HG03097 (cell line): ENCODE measurements around the gene PACC1.

Experiments used
- ATAC-seq: cut with Tn5 transposase; IDR thresholded peaks from one replicate; pipeline ENCODE4 v1.9.1; 2021; ENCODE audit not compliant: unreplicated experiment, low FRiP score

Gene PACC1

DNA sequence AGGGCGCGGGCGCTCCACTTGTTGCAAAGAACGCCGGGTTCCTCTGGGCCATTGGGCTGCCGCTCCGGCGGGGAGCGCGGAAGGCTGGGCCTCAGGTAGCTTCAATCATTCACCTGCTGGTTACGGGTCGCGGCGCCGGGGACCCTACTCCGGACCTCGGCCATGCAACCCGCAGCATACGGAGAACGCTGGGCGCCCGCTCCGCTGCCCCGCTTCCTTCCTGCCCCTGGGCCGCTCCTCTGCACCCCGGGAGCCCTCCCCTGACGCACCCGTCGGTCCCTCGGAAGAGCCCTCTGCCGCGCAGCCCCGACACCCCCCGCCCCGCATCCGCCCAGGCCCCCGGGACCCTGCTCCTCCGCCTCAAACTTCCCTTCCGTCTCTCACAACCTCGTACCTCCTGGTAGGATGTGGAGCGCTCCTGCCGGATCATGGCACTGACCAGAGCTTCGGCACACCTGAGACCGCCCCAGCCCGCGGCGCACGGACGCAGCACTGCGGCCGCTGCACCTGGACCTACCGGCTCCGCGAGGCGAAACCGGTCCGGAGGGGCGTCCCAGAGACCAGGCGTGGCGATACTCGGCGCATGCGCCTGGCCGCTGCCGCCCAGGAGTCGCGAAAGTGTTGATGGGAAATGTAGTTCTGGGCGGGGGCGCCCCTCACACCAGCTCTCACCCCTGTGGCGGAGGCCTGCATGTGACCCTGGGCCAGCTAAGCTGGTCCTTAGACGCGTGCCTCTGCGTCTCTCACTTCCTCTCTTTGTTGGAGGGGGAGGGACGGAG, at the start of gene PACC1:
Gene PACC1 (minus strand): TSS at position 559 of the 779 bp plus-strand sequence. CDS start 129 bp downstream, at position 430.
- ATAC-seq: peak; percentile 96

DNA sequence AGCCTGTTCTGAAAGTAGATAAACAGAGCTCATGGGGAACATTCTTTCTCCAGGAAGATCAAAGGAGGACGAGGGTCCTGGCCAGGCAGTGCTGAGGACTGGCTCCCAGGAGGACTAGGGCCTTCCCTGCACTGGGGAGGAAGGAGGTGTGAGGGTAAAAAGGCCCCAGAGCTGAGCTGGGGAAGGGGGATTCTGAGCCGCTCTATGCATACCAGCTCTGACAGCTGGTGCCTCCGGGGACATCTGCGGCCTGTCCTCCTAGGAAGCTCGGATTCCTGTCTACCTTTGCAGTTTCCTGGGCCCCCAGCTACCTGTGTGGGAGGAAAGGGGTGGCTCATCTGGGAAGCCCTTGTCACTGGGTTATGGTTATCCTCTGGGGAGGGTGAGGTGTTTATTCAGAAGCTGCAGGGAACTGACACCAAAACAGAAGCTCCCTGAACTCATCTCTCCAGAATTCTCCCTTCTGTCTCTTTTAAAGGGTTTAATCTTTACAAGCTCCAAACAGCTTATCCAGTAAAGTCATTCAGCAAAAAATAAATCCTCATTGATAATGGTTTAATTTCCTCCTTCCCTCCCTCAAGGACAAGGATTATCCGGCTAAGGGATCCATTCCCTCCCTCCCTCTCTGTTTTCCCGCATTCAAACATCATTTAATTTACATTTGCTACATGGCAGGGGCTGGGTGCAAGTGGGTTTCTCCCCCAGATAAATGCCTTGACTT, 49.0 kb upstream of the PACC1 start:
- ATAC-seq: no peak

DNA sequence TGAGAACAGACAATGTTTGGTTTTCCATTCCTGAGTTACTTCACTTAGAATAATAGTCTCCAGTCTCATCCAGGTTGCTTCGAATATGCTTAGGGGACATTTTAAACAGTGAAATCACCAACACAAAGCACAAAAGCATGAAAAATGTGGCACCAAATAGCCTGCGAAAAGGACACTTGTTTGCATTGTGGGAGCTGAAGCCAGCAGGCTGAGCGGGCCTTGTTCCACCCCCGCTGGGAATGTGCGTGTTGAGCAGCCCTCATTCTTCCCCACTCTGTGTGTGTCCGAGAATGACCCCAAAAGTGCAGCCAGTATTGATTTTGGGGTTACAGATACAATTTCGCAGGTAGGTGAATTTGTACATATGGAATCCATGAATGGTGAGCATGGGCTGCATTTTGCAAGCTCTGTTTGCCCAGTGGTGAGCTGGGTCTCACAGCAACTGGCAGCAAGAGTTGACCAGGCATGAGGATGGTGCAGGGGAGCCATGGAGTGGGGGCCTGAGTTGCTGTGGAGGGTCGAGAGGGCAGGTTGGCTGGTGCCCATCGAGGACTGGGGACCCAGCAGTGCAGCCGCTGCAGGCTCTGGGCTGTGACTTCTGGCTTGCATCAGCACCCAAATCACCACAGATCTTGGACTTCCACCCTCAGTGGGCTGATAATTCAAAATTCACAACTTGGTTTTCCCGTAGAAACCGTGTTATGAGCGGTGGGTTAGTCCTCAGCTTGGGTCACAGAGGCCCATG, 47.4 kb upstream of the PACC1 start:
- ATAC-seq: no peak

DNA sequence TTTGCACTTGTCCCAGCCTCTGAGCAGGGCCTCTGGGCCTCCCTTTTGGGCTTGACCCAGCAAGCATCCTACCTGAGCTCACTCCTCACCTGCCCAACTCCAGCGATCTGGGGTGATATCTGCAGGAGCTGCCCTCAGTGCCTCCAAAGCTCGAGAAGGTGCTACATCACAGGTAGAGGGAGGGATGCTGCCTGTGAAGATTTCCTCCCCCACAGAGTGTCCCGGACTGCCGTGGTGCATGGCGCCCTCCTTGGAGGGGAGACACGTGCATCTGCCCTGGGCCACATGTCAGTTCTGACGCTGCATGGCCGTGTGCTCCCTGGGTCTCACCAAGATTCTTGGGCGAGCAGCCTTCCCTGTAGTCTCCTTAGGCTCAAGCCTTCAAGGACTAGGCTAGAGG, 45.7 kb upstream of the PACC1 start:
- ATAC-seq: no peak

DNA sequence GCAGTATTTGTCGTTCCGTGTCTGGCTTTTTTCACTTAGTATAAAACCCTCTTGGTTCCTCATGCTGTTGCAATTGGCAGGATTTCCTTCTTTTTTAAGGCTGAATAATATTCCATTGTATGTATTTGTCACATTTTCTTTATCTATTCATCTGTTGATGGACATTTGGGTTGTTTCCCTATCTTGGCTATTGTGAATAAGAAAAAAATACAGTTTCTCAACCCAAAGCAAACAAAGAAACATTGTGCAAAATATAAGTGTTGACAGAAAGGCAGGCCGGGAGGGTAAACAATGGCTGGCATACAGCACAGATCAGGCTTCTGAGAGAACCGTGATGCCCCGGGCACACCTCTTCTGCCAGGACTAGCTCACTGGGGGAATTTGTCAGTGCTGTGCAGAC, 45.0 kb upstream of the PACC1 start:
- no peak for ATAC-seq

DNA sequence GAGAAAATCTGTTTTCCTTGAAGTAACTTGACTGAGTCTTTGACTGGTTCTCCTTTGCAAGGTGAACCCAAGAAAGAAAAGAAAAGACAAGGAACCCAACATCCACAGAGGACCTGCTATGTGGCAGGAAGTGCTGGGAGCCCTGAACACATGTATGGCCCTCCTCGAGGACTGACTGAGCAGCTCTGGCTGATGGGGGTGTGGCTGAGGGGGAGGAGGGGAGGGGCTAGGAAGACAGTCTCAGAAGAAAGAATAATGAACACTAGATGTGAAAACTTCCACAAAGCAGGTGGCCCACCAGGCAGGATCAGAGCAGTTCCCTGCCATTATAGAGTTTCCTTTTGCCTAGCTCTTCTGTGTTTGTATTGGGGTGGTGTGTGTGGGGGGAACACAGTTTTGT, 44.1 kb upstream of the PACC1 start:
- no peak for ATAC-seq

DNA sequence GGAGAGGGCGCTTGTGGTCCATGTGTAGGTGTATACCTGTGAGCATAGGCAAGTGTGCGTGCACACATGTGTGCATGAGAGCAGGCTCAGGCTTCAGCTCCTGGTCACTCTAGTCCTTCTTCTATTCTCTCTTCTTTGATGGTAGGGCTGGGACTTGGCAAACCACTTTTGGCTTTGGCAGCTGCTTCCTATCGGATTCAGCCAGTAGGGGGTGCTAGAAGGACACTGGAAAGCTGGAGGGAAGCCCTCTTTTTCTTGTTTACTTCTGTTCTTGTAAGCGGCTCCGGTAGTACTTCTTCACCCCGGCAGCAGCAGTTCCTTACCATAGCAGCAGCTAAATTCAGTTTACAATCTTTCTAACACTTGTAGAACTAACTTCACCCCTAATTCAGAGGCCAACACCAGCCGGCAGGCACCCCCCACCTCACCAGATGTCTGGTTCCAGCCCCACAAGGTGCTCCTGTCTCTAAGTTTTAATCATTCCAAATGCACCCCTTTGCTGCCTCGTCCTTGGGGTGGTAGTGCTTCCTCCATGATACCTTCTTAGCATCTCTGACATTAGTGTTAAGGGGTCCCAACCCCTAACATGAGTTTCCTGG, 43.2 kb upstream of the PACC1 start:
- no peak for ATAC-seq

DNA sequence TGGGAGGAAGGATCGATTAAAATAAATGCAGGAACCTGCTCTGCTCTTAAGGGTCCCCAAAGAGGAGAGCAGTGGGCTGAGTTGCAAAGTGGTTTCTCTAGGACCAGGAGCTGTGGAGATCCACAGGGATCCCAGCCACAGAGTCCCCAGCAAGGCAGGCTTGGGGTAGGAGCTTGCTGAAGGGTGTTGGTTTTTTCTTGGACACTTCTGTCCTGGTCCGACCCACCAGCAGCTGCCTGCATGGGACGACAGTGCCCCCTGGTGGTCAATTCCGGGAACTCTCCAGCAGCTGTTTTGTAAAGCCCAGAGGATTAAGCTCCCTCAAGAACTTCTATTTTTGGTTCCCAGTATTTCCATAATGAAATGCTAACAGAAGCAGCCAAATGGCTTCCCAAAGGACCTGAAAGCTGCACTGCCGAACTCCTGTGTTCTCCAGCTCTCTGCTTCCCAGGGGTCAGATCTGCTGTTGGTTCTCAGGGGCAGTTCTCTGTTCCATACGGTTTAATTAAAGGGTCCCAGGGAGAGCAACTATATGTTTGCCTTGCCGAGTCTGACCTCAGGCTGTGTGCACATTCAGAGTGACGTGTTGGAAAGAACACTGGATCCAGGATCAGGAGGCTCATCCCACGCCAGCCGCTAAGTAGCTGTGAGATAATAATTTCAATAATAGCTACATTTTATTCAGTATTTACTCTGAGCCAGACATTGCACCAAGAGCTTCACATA, 41.3 kb upstream of the PACC1 start:
- ATAC-seq: no peak

DNA sequence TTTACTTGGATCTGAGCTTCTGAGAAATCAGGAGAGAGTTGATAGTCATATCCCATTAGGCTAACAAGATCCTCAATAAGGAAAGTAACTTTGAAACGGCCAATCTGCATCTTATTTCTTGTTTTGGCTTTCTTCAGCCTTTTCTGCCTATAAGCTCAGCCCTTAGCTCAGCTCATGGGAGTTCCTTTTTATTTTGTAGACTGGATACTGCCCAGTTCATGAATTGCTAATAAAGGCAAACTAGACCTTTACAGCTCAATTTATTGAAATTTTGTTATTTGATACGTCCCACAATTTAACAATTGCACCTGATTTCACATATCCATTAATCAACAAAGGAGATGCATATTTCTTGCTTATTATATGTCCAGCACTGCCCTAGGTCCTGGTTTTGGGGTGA, 40.7 kb upstream of the PACC1 start:
- ATAC-seq: no peak

DNA sequence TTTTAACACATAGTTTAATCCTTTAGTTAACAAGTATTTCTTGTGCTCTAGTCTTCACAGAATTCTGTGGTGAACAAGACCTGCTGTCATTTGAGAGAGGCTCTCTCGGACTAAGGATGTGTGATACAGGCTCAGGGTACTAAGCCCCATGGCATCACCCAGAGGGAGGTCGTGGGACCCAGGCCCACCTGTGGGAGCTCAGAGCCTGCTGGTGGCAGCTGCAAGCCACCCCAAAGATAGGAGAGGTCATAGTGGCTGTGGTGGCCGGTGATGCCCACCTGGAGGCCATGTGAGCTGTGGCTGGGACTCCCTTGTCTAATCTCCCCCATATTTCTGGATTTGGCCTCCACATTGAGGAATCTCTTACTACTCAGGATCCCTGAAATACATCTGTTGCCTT, 40.1 kb upstream of the PACC1 start:
- ATAC-seq: no peak

DNA sequence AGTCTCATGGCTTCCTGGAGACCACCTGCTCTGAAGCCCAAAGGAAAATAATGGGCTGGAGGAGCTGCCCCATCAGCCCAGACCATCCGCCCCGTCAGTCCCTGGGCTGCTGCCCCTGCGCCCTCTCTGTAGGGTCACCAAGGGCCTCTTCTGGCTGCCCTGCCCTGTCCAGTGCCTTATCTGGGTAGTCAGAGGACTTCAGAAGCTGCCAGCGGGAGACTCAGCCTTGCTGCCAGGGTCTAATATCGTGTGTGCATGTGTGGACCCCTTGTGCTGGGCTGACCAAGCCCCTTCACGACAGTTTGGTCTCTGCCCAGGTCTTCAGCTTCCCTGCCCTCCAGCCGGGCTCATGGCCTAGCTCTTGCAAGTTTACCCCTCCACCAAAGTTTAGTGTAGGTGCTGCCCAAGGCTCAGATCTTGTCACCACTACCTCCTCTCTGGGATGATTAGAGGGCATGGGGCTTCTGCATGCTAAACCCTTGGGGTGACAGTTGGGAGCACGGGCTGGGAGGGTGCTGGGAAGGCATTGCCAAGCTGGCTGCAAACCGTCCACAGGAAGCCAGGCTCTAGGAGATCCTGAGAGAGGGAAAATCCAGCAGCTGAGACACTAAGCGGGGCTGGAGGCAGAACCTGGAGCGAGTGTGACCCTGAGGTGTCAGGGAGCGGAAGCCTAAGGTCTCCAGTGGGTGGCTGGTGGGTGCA, 38.6 kb upstream of the PACC1 start:
- no peak for ATAC-seq

DNA sequence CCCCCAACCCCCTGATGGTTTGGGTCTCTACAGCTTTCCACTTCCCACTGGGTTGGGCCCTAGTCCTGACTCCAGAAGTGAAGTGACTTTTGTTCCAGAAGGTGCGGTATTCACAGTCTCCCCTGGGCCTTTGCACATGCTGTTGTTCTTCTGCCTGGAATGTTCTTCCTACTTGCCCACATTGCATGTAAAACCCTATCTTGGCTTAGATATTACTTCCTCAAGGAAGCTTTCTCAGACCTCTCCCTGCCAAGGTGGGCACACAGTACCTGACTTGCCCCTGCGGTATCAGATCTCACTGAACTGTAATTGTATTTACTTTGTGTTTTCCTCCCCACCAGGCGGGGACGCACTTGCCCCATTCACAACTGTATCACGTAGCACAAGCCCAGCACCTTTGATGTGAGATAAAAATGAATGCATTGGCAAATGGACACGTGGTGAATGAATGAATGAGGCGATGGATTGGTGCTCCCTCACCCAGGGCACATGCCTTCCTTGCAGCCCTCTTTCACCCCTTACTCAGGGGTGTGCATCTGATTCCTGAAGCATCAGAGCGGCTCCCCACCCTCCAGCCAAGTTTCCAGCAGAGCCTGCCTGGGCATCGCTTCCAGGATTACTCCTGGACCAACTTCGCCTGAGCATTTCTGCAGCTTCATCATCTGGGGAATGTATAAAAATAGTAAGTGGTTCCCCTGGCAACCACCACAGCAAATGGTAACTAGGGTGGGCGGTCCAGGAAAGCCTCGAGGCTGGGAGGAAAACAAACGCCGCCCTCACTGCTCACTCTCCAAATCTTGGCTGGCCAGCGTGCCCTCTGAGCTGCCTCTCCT, 37.9 kb upstream of the PACC1 start:
- ATAC-seq: no peak

DNA sequence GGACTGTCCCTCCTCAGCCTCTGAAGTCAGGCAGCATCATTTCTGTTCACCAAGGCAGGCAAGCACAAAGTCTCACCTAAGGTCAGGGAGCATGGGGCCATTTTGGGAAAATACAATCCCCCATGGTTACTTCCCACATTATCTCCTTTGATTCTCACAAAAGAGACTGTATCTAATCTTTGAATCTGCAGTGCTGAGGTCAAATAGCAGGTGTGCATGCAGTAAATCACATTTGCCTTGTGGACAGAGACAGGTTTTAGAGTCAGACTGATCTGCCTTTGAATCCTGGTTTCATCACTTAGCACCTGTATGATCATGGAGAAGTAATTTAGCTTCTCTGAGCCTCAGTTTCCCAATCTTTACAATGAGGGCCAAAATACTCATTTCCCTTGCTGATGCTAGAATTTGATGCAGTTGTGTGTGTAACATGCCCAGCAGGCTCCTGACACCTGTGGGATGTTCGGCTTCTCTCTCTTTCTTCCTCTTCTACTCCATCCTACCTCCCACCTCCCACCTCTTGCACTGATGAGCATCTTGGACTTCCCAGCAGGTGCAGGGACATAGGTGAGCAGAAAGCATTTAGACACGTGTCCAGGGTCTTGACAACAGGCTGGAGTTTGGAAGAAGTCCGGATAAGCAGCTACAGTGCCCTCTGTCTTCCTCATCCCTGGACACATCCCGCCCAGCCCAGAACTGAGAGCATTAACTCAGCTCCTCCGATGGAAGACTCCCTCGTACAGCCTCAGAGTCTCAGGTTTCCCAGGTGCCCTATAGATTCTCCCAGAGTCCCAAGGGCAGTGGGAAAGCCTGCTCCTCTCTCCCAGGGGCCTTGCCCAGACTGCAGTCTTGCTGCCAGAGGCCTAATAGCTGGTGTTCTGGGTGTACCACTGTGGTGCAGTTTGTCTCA, 37.0 kb upstream of the PACC1 start:
- ATAC-seq: no peak

DNA sequence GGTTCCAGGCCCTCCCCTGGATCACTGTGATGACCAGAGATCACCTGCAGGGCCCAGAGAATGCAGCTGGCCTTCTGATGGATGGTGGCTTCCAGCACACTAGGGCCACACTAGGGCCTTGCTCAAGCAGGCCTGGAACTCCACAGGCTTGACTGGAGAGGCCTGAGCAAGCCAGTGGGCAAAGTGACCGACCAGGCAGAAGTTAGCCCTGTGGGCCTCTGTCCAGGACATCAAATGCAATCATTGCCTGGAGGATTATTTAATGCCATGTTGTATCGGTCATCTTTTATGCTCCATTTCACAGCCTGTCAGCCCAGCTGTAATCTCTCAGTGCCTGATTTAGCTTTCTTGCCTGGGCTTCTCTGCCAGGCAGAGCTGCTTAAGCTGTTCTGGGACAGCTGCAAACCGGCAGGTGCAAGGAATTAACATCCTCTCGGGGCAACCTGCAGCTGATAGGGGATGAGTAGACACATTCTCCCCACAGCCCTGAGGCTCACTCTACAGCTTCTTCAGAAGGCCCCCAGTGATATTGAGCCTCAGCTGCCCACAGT, 35.7 kb upstream of the PACC1 start:
- ATAC-seq: no peak

DNA sequence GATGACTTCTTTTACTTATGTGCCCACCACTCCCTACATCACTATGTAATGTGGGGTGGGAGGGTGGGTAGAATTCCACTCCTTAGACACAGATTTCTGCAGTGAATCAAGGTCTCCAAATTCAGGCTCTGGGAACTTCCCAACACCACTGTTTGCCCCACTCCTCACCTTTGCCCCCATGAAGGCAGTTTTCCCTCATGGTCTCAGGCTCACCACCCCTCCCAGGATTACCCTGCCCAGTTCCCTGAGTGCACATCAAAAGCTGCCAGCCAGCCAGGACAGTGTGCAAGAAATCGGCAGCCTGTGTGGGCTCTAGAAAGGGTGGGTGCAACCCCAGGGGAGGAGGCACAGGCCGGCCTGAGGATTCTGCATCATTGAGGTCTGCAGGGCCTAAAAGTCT, 32.8 kb upstream of the PACC1 start:
- ATAC-seq: no peak

DNA sequence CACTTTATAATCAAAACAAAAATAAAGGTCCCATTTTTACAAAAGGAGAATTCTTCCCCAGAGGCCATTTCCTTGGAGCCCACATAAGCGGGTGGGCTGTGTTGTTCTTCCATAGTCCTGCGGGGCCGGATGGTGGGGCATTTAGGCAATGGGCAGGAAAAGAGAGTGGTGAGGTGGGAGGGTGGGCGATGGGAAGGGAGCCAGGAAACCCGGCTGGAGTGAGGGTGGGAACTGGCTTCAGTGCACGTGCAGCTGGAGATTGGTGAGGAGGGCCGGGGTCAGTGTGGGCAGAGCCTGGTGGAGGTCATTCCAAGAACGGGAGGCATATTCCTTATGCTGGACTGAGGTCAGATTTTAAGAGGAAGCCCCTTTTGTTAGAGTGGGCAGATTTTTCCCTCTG, 31.6 kb upstream of the PACC1 start:
- no peak for ATAC-seq

DNA sequence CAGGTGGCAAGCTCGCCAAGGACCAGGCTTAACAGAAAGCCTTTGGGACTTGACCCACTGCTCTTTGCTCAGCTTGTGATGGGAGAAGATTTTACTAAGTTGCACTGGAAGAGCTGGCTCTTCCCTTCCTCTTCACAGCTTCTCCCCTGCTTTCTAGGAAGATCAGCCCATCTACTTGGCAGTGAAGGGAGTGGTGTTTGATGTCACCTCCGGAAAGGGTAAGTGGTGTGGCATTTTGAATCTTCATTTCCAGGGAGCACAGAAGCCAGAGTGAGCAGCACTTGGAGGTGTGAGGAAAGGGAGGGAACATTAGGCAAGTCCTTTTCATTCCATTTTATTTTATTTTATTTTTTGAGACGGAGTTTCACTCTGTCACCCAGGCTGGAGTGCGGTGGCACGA, 27.7 kb upstream of the PACC1 start:
- no peak for ATAC-seq

DNA sequence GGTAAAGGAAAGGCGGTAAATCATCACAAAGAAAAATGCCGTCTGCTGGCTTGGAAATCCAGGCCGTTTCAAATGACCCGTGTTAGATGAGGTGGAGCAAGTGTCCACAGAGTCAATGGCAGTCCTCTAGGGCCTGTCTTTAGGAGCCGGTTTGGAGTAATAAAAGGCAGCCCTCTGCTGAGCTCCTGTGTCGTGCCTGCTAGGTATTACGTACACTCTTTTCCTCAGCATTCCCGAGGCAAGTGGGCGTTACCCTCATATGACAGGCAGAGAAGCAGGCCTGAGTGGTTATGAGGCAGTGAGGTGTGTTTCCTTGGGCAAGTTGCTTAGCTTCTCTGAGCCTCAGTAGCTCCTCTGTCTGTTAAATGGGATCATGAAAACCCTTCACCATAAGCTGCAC, 25.7 kb upstream of the PACC1 start:
- no peak for ATAC-seq
